Lung (tissue), 12 donors: ENCODE data around the gene PCSK9. TPM values are rescaled to one million over a fixed set of nuclear protein-coding genes. Genes with fewer than 3 reads are reported as not detected.

Source experiments
- ATAC-seq: fragments of 200-7000 bp; cut with Tn5 transposase; one replicate; pipeline ENCODE4 v1.9.1; 2020; ENCODE audit warnings: moderate number of reproducible peaks; ENCODE audit not compliant: insufficient read depth, low FRiP score
- DNase-seq, 3 donors: peaks; one replicate each; pipeline ENCODE4 v3.0.0-alpha.2; 2013 to 2017
- H3K27ac ChIP-seq, 2 donors: one replicate each; pipeline ENCODE4 v1.5.1; 2013; ENCODE audit warnings: mild to moderate bottlenecking in 2 of 2, moderate library complexity in 2 of 2, control low read depth in 1 of 2, inconsistent platforms in 1 of 2, low read depth in 1 of 2, low read length in 1 of 2
- H3K27me3 ChIP-seq, 3 donors: one replicate each; pipeline ENCODE4 v1.5.1; 2013; ENCODE audit warnings: low read length in 2 of 3; ENCODE audit not compliant: control insufficient read depth in 3 of 3, insufficient read depth in 3 of 3
- H3K36me3 ChIP-seq, 4 donors: one replicate each; pipeline ENCODE4 v1.5.1; 2013; ENCODE audit warnings: low read length in 4 of 4, mild to moderate bottlenecking in 1 of 4, moderate library complexity in 1 of 4; ENCODE audit not compliant: control insufficient read depth in 4 of 4, insufficient read depth in 4 of 4
- H3K4me1 ChIP-seq, 5 donors: one replicate each; pipeline ENCODE4 v1.5.1; 2013; ENCODE audit warnings: low read length in 5 of 5, mild to moderate bottlenecking in 2 of 5, moderate library complexity in 1 of 5; ENCODE audit not compliant: control insufficient read depth in 5 of 5, insufficient read depth in 5 of 5
- H3K4me3 ChIP-seq: one replicate; pipeline ENCODE4 v1.5.1; 2013; ENCODE audit warnings: mild to moderate bottlenecking, control low read depth, moderate library complexity
- H3K9ac ChIP-seq, 2 donors: one replicate each; pipeline ENCODE4 v1.5.1; 2013; ENCODE audit warnings: low read length in 2 of 2, control low read depth in 1 of 2; ENCODE audit not compliant: insufficient read depth in 1 of 2
- H3K9me3 ChIP-seq, 4 donors: one replicate each; pipeline ENCODE4 v1.5.1; 2013; ENCODE audit warnings: low read length in 3 of 4, mild to moderate bottlenecking in 1 of 4, moderate library complexity in 1 of 4; ENCODE audit not compliant: control insufficient read depth in 4 of 4, insufficient read depth in 3 of 4
- WGBS, 2 donors: extraction: QIAGEN DNeasy Blood & Tissue Kit; methylation state at CpG; one replicate each; pipeline ENCODE4 v1.1.7; 2013; 5-methylcytosine and 5-hydroxymethylcytosine counted together
- polyA plus RNA-seq, 2 donors: library from polyadenylated mRNA; stranded (reverse); fragments of 200-250 nt; gene quantifications; one replicate each; pipeline ENCODE4 v1.2.1, GENCODE V29; 2013
- total RNA-seq, 2 donors: library from RNA; depleted of rRNA in 1 of 2; stranded (reverse); fragments of >200 nt in 1 of 2; gene quantifications; one replicate each; pipeline ENCODE4 v1.2.1, GENCODE V29; 2014 to 2021
- TF ChIP-seq, protein P1 (sequence below): IDR thresholded peaks from 2 replicates; pipeline ENCODE4 v1.5.1; 2012; ENCODE audit warnings: mild to moderate bottlenecking; ENCODE audit errors: control extremely low read depth, extremely low read depth
- donor health status: control.
- donor health status: control.
- donor health status: Bipolar disorder and iron deficiency.
- donor health status: healthy.
- donor health status: DM: yes; HTN: yes; CAD: no.

The PCSK9 gene
- total and polyA plus RNA-seq, 4 donors: 13.0 to 47.2 (median 21.0) TPM

DNA sequence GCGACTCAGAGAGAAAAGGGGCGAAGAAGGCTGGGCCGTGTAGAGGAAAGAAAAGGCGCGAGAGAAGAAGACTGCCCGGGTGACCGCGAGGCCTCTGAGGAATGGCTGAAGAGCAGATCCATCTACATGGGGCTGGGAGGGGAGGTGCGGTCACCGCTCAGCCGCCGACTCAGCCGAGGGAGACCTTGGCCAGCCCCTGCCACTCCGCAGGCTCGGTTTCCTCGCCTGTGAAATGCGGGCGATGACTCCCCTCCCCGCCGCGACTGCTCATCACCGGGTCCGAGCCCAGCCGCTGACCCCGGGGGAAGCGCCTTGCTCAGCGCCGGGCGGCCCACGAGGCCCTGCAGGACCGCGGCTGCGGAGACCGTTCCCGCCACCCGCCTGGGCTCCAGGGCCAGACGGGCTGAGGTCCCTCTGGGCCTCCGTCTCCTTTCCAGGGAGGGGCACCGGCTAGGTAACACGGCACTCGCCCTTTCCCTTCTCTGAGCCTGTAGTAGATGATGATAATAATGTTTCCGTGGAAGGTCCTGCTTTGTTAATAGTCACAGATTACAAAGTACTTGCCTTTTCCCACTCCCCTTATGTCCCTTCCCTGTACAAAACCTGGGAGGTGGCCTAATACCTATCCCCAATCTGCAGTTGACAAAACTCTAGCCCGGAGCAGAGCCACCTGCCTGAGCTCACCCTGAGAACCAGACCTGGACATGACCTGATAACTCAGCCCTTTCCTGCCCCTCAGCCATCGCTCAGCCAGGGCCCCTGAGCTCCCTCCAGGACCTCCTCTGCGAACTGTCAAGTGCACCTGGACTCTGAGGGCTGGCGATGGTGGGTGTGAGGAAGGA lies 42.3 kb upstream of the PCSK9 start:
- ATAC-seq: no peak
- peaks cover 4 to 31% (median 23%) of the 10 kb centered on the region in 3 donors for H3K27me3 ChIP-seq
- H3K9ac ChIP-seq: no peak overlapping the region
- no peaks in the 10 kb centered on the region for H3K36me3 ChIP-seq
- H3K4me3 ChIP-seq: no peak overlapping the region
- TF ChIP-seq, protein P1, sequence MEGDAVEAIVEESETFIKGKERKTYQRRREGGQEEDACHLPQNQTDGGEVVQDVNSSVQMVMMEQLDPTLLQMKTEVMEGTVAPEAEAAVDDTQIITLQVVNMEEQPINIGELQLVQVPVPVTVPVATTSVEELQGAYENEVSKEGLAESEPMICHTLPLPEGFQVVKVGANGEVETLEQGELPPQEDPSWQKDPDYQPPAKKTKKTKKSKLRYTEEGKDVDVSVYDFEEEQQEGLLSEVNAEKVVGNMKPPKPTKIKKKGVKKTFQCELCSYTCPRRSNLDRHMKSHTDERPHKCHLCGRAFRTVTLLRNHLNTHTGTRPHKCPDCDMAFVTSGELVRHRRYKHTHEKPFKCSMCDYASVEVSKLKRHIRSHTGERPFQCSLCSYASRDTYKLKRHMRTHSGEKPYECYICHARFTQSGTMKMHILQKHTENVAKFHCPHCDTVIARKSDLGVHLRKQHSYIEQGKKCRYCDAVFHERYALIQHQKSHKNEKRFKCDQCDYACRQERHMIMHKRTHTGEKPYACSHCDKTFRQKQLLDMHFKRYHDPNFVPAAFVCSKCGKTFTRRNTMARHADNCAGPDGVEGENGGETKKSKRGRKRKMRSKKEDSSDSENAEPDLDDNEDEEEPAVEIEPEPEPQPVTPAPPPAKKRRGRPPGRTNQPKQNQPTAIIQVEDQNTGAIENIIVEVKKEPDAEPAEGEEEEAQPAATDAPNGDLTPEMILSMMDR: no peak
- peaks cover 0 to 7% (median 0%) of the 10 kb centered on the region in 5 donors for H3K4me1 ChIP-seq
- H3K27ac ChIP-seq: no peak overlapping the region
- peaks cover 0 to 2% (median 0%) of the 10 kb centered on the region in 4 donors for H3K9me3 ChIP-seq
- 14% methylated on average over 35 to 46 of the region's 46 CpGs for WGBS, 2 donors
- peak in 1 of 3 donors; percentile 14 for DNase-seq

DNA sequence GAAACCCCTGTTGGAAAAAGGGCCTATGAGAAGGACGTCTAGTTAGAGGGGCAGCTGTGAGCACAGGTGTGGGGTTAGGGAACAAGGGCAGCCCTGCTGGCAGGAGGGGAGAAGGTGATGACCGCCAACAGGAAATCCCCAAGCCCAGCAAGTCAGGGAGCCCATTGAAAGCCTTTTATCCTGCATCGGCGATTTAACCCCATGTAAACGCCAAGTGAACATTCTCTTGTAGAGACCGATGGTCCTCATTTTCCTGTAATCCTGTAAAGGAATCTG lies 41.7 kb upstream of the PCSK9 start:
- WGBS, 2 donors: 65 to 71% methylated on average over 6 of the region's 6 CpGs
- Histone ChIP-seq H3K9ac (no peak overlapping the region), H3K9me3 (peaks cover 0 to 2% (median 0%) of the 10 kb centered on the region in 4 donors), H3K36me3 (no peaks in the 10 kb centered on the region), H3K4me3 (no peak overlapping the region), H3K27me3 (peaks cover 4 to 31% (median 23%) of the 10 kb centered on the region in 3 donors), H3K27ac (no peak overlapping the region), H3K4me1 (peaks cover 0 to 7% (median 0%) of the 10 kb centered on the region in 5 donors)
- TF ChIP-seq, protein P1: no peak
- ATAC-seq (no peak), DNase-seq (no peak)

DNA sequence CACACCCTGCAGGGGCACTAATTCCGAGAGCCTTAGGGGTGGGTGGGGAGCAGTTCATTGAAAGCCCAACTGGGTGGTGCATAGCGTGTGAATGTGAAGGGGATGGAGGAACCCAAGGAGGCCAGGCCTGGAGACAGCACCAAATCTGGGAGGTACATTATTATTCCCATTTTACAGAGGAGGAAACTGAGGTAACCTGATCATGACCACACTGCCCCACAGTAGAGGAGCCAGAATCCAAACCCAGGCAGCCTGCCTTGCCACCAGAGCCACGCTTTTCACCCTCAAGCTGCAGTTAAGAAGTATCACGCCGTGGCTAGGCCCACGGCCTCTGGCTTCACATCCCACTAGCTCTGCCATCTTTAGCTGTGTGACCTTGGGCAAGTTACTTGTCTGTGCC lies 41.2 kb upstream of the PCSK9 start:
- no peak overlapping the region for H3K27ac ChIP-seq
- no peak overlapping the region for H3K9ac ChIP-seq
- peaks cover 0 to 2% (median 0%) of the 10 kb centered on the region in 4 donors for H3K9me3 ChIP-seq
- H3K36me3 ChIP-seq: no peaks in the 10 kb centered on the region
- DNase-seq (no peak), ATAC-seq (no peak)
- H3K4me3 ChIP-seq: no peak overlapping the region
- TF ChIP-seq, protein P1: no peak
- peaks cover 4 to 31% (median 23%) of the 10 kb centered on the region in 3 donors for H3K27me3 ChIP-seq
- H3K4me1 ChIP-seq: peaks cover 0 to 7% (median 0%) of the 10 kb centered on the region in 5 donors
- WGBS, 2 donors: 82 to 84% methylated on average over 6 of the region's 6 CpGs
